ENCODE measurements around the gene ARHGAP40. TPM values are rescaled to one million over a fixed set of nuclear protein-coding genes. Genes with fewer than 3 reads are reported as not detected.

ARHGAP40 gene
- total RNA-seq, 2 experiments from 2014 or later, result not detected

DNA sequence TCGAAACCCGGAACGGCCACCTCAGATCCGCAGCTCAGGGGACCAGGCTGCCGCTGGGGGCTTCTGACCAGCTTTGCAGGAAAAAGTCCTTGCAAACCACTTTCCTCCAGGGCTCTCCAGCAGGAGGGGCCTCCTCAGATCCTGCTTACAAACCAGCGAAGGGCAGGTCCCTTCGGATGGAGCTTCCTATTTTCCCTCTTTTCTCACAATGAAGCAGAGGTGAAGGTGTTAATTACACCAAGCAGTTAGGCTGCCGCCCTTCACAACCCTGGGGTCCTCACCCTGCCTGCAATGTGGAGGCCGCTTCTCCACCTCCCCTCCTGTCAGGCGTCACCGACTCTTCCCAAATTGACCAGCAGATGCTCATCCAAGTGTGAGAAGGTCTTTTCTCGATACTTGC is 5.7 kb downstream of the ARHGAP40 start:
- intact Hi-C loops (cut with DNase I, micrococcal nuclease), result no loop called here
- Histone ChIP-seq H3K4me3 (ENCODE audit: low read length) (no peak overlapping the region), H3K27me3 (ENCODE audit: control insufficient read depth in 1 of 2, insufficient read depth in 2 of 2, low read length in 2 of 2) (peaks cover 16 to 28% of the 10 kb centered on the region in 2 experiments), H3K9me3 (ENCODE audit: control insufficient read depth in 1 of 2, insufficient read depth in 1 of 2, low read length in 2 of 2) (no peaks in the 10 kb centered on the region), H3K4me1 (ENCODE audit: insufficient read depth, low read length) (no peaks in the 10 kb centered on the region), H3K27ac (ENCODE audit: low read depth in 1 of 2, low read length in 2 of 2) (no peak overlapping the region), H3K36me3 (ENCODE audit: insufficient read depth, low read length) (no peaks in the 10 kb centered on the region)
- Mint-ChIP-seq H3K9me3 (no peaks in the 10 kb centered on the region), H3K4me1 (ENCODE audit: low read depth) (no peaks in the 10 kb centered on the region), H3K4me3 (no peak overlapping the region), H3K36me3 (ENCODE audit: low read depth) (no peaks in the 10 kb centered on the region), H3K27me3 (peaks cover 72% of the 10 kb centered on the region), H3K27ac (no peak overlapping the region)
- DNase-seq, result no peak
- no peak for ATAC-seq (ENCODE audit: poor library complexity)
- no peak for TF ChIP-seq CTCF (IDR thresholded peaks at IDR 0.05)
- ChIA-PET POLR2A (no interaction called here), CTCF (no interaction called here)

DNA sequence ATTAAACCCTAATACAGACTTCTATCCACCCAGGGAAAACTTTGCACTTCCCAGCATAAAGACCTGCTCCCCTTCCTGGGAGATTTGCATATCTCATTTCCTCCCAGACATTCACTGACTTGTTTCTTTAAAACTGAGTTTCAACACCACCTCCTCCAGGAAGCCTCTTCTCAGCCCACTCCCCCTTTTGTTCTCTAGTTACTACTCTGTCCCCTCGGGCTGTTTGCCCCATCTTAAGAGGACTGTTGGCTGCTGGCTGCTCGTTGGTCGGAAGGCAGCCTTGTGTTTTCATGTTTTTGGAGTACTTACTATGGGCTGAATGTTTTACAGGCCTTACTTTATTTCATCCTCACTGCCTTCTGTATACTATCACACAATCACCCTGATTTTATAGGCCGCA is 6.6 kb downstream of the ARHGAP40 start:
- Histone ChIP-seq H3K36me3 (ENCODE audit: insufficient read depth, low read length) (no peaks in the 10 kb centered on the region), H3K27me3 (ENCODE audit: control insufficient read depth in 1 of 2, insufficient read depth in 2 of 2, low read length in 2 of 2) (peaks cover 9 to 20% of the 10 kb centered on the region in 2 experiments), H3K4me3 (ENCODE audit: low read length) (no peak overlapping the region), H3K27ac (ENCODE audit: low read depth in 1 of 2, low read length in 2 of 2) (no peak overlapping the region), H3K4me1 (ENCODE audit: insufficient read depth, low read length) (no peaks in the 10 kb centered on the region), H3K9me3 (ENCODE audit: control insufficient read depth in 1 of 2, insufficient read depth in 1 of 2, low read length in 2 of 2) (no peaks in the 10 kb centered on the region)
- no peaks in the 10 kb centered on the region for H3K36me3 Mint-ChIP-seq (ENCODE audit: low read depth)
- H3K4me1 Mint-ChIP-seq (ENCODE audit: low read depth), result no peaks in the 10 kb centered on the region
- intact Hi-C loops (cut with DNase I, micrococcal nuclease), result no loop called here
- H3K9me3 Mint-ChIP-seq, result no peaks in the 10 kb centered on the region
- ChIA-PET CTCF (no interaction called here), POLR2A (no interaction called here)
- no peak overlapping the region for H3K27ac Mint-ChIP-seq
- no peak for DNase-seq
- no peak overlapping the region for H3K4me3 Mint-ChIP-seq
- H3K27me3 Mint-ChIP-seq, result peaks cover 68% of the 10 kb centered on the region
- no peak for TF ChIP-seq CTCF (IDR thresholded peaks at IDR 0.05)
- no peak for ATAC-seq (ENCODE audit: poor library complexity)

DNA sequence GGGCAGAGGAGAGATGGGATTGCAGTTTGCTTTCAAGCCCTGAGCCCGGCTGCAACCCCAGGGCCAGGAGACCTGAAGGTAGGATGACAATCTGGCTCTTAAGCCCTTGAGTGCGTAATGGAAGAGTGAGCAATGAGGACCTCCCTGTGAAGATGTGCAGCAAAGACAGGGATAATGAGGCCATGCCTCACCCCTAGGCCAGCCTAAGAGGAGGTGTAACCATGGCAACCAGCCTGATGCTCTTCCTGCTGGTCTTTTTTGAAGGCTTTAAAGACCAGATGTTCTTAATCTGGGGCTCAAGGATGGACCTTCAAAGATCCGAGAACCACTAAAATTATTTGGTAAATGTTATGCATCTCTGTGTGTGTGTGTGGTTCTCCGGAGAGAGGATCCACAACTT is 8.2 kb downstream of the ARHGAP40 start:
- POLR2A ChIA-PET, result no interaction called here
- no peaks in the 10 kb centered on the region for H3K9me3 ChIP-seq (ENCODE audit: control insufficient read depth in 1 of 2, insufficient read depth in 1 of 2, low read length in 2 of 2)
- DNase-seq (no peak), ATAC-seq (ENCODE audit: poor library complexity) (no peak)
- Mint-ChIP-seq H3K9me3 (no peaks in the 10 kb centered on the region), H3K4me3 (no peak overlapping the region), H3K4me1 (ENCODE audit: low read depth) (no peaks in the 10 kb centered on the region), H3K27me3 (peaks cover 64% of the 10 kb centered on the region), H3K27ac (no peak overlapping the region), H3K36me3 (ENCODE audit: low read depth) (no peaks in the 10 kb centered on the region)
- no peaks in the 10 kb centered on the region for H3K36me3 ChIP-seq (ENCODE audit: insufficient read depth, low read length)
- CTCF ChIA-PET, result no interaction called here
- H3K27me3 ChIP-seq (ENCODE audit: control insufficient read depth in 1 of 2, insufficient read depth in 2 of 2, low read length in 2 of 2), result peaks cover 6 to 12% of the 10 kb centered on the region in 2 experiments
- intact Hi-C loops (cut with DNase I, micrococcal nuclease), result no loop called here
- H3K27ac ChIP-seq (ENCODE audit: low read depth in 1 of 2, low read length in 2 of 2), result no peak overlapping the region
- no peak for TF ChIP-seq CTCF (IDR thresholded peaks at IDR 0.05)
- no peak overlapping the region for H3K4me3 ChIP-seq (ENCODE audit: low read length)
- no peaks in the 10 kb centered on the region for H3K4me1 ChIP-seq (ENCODE audit: insufficient read depth, low read length)

All from CD4-positive, alpha-beta T cell (primary cell).